ENCODE results near the gene OR5L1. TPM values are rescaled to one million over a fixed set of nuclear protein-coding genes. Genes with fewer than 3 reads are reported as not detected.

Gene OR5L1
- total RNA-seq, 1 experiment from 2014 or later: not detected

DNA sequence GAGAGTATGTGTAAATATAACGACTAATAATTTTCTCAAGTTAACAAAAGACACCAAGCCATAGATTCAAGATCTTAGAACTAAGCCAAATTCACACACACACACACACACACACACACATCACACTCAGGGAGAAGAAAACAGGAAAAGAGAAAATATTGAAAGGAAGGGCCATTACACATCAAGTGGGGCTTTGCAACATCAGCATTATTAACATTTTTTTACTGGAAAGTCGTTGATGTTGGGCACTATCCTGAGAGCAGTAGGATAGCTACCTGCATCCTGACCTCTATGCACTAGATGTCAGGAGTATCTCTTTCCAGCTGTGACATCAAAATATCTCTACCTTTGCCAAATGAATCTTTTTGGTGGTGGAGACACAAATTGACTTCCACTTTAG lies 36.3 kb downstream of the OR5L1 start:
- intact Hi-C loops (cut with micrococcal nuclease; ENCODE audit: unreplicated experiment): no loop called here
- BruUV-seq (replicated peaks): no TSS peak
- H3K9me3 ChIP-seq (ENCODE audit: low read depth, low read length, poor library complexity, severe bottlenecking): no peaks in the 10 kb centered on the region
- no peaks in the 10 kb centered on the region for H3K36me3 ChIP-seq (ENCODE audit: insufficient read depth, low read length, poor library complexity, severe bottlenecking)
- H3K27me3 ChIP-seq (replicated peaks; ENCODE audit: insufficient read depth, low read depth, low read length, poor library complexity): no peaks in the 10 kb centered on the region
- no peak overlapping the region for H3K4me3 ChIP-seq (ENCODE audit: low read depth, low read length, poor library complexity, severe bottlenecking)
- H3K4me1 ChIP-seq (ENCODE audit: insufficient read depth, low read length, poor library complexity, severe bottlenecking): no peaks in the 10 kb centered on the region
- TF ChIP-seq, protein P1, sequence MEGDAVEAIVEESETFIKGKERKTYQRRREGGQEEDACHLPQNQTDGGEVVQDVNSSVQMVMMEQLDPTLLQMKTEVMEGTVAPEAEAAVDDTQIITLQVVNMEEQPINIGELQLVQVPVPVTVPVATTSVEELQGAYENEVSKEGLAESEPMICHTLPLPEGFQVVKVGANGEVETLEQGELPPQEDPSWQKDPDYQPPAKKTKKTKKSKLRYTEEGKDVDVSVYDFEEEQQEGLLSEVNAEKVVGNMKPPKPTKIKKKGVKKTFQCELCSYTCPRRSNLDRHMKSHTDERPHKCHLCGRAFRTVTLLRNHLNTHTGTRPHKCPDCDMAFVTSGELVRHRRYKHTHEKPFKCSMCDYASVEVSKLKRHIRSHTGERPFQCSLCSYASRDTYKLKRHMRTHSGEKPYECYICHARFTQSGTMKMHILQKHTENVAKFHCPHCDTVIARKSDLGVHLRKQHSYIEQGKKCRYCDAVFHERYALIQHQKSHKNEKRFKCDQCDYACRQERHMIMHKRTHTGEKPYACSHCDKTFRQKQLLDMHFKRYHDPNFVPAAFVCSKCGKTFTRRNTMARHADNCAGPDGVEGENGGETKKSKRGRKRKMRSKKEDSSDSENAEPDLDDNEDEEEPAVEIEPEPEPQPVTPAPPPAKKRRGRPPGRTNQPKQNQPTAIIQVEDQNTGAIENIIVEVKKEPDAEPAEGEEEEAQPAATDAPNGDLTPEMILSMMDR (conservative IDR thresholded peaks at IDR 0.05; ENCODE audit: low read depth, low read length): no peak
- CTCF ChIA-PET: no interaction called here
- no peak for DNase-seq (ENCODE audit: low spot score)
- no peak overlapping the region for H3K27ac ChIP-seq (ENCODE audit: low read depth, low read length, poor library complexity, severe bottlenecking)
- POLR2A ChIA-PET (ENCODE audit: low non-redundant PET): no interaction called here

- no peak for TF ChIP-seq EZH2 (IDR thresholded peaks at IDR 0.05; ENCODE audit: borderline replicate concordance, low read depth, low read length, poor library complexity, severe bottlenecking)
- TF ChIP-seq, protein P1 (conservative IDR thresholded peaks at IDR 0.05; ENCODE audit: low read depth, low read length): no peak
- no peaks in the 10 kb centered on the region for H3K9me3 ChIP-seq (ENCODE audit: low read depth, low read length, poor library complexity, severe bottlenecking)
- POLR2A ChIA-PET (ENCODE audit: low non-redundant PET): no interaction called here
- no TSS peak for BruUV-seq (replicated peaks)
- H3K27me3 ChIP-seq (replicated peaks; ENCODE audit: insufficient read depth, low read depth, low read length, poor library complexity): no peaks in the 10 kb centered on the region
- H3K4me1 ChIP-seq (ENCODE audit: insufficient read depth, low read length, poor library complexity, severe bottlenecking): no peaks in the 10 kb centered on the region
- CTCF ChIA-PET: no interaction called here
- no peaks in the 10 kb centered on the region for H3K36me3 ChIP-seq (ENCODE audit: insufficient read depth, low read length, poor library complexity, severe bottlenecking)
- intact Hi-C loops (cut with micrococcal nuclease; ENCODE audit: unreplicated experiment): no loop called here
- H3K4me3 ChIP-seq (ENCODE audit: low read depth, low read length, poor library complexity, severe bottlenecking): no peak overlapping the region
- H3K27ac ChIP-seq (ENCODE audit: low read depth, low read length, poor library complexity, severe bottlenecking): no peak overlapping the region
- no peak for DNase-seq (ENCODE audit: low spot score)
These were observed 37.9 kb downstream of the OR5L1 start for GRCh38 chr11:55849037-55849436.

- Histone ChIP-seq H3K9me3 (ENCODE audit: low read depth, low read length, poor library complexity, severe bottlenecking) (no peaks in the 10 kb centered on the region), H3K4me1 (ENCODE audit: insufficient read depth, low read length, poor library complexity, severe bottlenecking) (no peaks in the 10 kb centered on the region), H3K36me3 (ENCODE audit: insufficient read depth, low read length, poor library complexity, severe bottlenecking) (no peaks in the 10 kb centered on the region), H3K4me3 (ENCODE audit: low read depth, low read length, poor library complexity, severe bottlenecking) (no peak overlapping the region), H3K27me3 (replicated peaks; ENCODE audit: insufficient read depth, low read depth, low read length, poor library complexity) (no peaks in the 10 kb centered on the region), H3K27ac (ENCODE audit: low read depth, low read length, poor library complexity, severe bottlenecking) (no peak overlapping the region)
- no peak for DNase-seq (ENCODE audit: low spot score)
- ChIA-PET POLR2A (ENCODE audit: low non-redundant PET) (no interaction called here), CTCF (no interaction called here)
- intact Hi-C loops (cut with micrococcal nuclease; ENCODE audit: unreplicated experiment): no loop called here
- no TSS peak for BruUV-seq (replicated peaks)
- TF ChIP-seq EZH2 (IDR thresholded peaks at IDR 0.05; ENCODE audit: borderline replicate concordance, low read depth, low read length, poor library complexity, severe bottlenecking): no peak
- TF ChIP-seq, protein P1 (conservative IDR thresholded peaks at IDR 0.05; ENCODE audit: low read depth, low read length): no peak
These were observed 41.0 kb downstream of the OR5L1 start for GRCh38 chr11:55852141-55852540.
